Lower leg skin (tissue), 4 donors: ENCODE results near the gene ESF1. TPM values are rescaled to one million over a fixed set of nuclear protein-coding genes. Genes with fewer than 3 reads are reported as not detected.
A peak's percentile ranks its signal among the peaks of the same experiment; 100 is the strongest.

Source experiments
- DNase-seq, 2 donors: peaks; one replicate each; pipeline ENCODE4 v3.0.0-alpha.2; 2019; ENCODE audit warnings: low spot score in 2 of 2
- H3K4me3 ChIP-seq: fragments of 200-600 bp; sonication (generic); 2 replicates; pipeline ENCODE4 v1.5.1; 2017; ENCODE audit warnings: mild to moderate bottlenecking, low read depth; ENCODE audit not compliant: poor library complexity, severe bottlenecking
- CTCF ChIP-seq, 3 donors: fragments of 450-650 bp; IDR thresholded peaks; one replicate each; pipeline ENCODE4 v1.5.1; 2016; ENCODE audit warnings: antibody characterized with exemption in 3 of 3, mild to moderate bottlenecking in 3 of 3, moderate library complexity in 2 of 3
- POLR2A ChIP-seq, 2 donors: fragments of 450-650 bp; IDR thresholded peaks; one replicate each; pipeline ENCODE4 v1.6.1; 2016 to 2017; ENCODE audit warnings: antibody characterized with exemption in 2 of 2, mild to moderate bottlenecking in 1 of 2, moderate library complexity in 1 of 2
- WGBS, 2 donors: methylation state at CpG; one replicate each; pipeline ENCODE4 v1.1.5; 2018; 5-methylcytosine and 5-hydroxymethylcytosine counted together
- intact Hi-C: fragments of 100-400 bp; cut with DNase I; formaldehyde crosslinking; loops from one replicate; pipeline ENCODE4 v1.15.0; 2023; ENCODE audit warnings: low total_unique reads
- total RNA-seq, 4 donors: library from RNA; depleted of rRNA; stranded (reverse); fragments of >200 nt; gene quantifications; one replicate each; pipeline ENCODE4 v1.1.0, GENCODE V29; 2016

ESF1 gene
- total RNA-seq, 4 donors from 2014 or later, result 9.5 to 11.1 (median 10.8) TPM

GRCh38 chr20:13821876-13822275 is 37.2 kb upstream of the ESF1 start:
- intact Hi-C loops, result loop anchor here (2.0 kb wide), 1 partner anchor 233 kb away; no protein-coding TSS in a partner anchor
- peak in 1 of 2 donors; percentile 22 for DNase-seq
- WGBS, 2 donors, result 75% methylated on average over 7 of the region's 7 CpGs

GRCh38 chr20:13819885-13820645 is 35.3 kb upstream of the ESF1 start:
- intact Hi-C loops, result loop anchor here (2.0 kb wide), 1 partner anchor 235 kb away; no protein-coding TSS in a partner anchor
- H3K4me3 ChIP-seq, result no peak overlapping the region
- TF ChIP-seq CTCF (IDR thresholded peaks at IDR 0.05) (no peak), POLR2A (IDR thresholded peaks at IDR 0.05) (no peak)
- DNase-seq, result no peak
- 28 to 36% methylated on average over 5 of the region's 5 CpGs for WGBS, 2 donors

More at GRCh38 chr20:13821876-13822275, 37.2 kb upstream of the ESF1 start:
- no peak overlapping the region for H3K4me3 ChIP-seq
- TF ChIP-seq CTCF (IDR thresholded peaks at IDR 0.05) (no peak), POLR2A (IDR thresholded peaks at IDR 0.05) (no peak)

GRCh38 chr20:13817342-13817741 is 32.6 kb upstream of the ESF1 start:
- intact Hi-C loops, result no loop called here
- no peak for DNase-seq
- no peak for TF ChIP-seq CTCF (IDR thresholded peaks at IDR 0.05)
- no peak for TF ChIP-seq POLR2A (IDR thresholded peaks at IDR 0.05)
- H3K4me3 ChIP-seq, result no peak overlapping the region

GRCh38 chr20:13816757-13817156 is 32.0 kb upstream of the ESF1 start:
- intact Hi-C loops, result no loop called here
- no peak overlapping the region for H3K4me3 ChIP-seq
- TF ChIP-seq POLR2A (IDR thresholded peaks at IDR 0.05) (no peak), CTCF (IDR thresholded peaks at IDR 0.05) (no peak)
- DNase-seq, result no peak
- 69 to 78% methylated on average over 3 of the region's 3 CpGs for WGBS, 2 donors

DNA sequence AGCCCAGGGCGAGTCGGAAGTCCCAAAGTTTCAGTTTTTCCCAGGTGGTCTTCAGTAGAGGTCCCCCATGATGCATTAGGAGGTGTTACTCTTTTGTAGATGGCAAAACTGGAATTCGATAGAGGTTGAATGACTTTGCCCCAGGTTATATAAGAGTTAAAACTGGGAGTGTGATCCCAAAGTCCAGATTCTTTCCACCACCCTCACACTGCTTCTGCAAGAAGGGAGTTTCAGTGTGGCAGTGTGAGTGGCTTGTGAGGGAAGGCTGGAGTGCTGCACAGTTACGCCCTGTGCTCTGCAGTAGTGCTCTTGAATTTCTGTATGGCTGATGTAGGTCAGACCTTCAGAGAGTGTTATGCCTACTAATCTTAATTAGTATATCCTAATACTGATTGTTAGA is 30.0 kb upstream of the ESF1 start:
- WGBS, 2 donors, result 85 to 93% methylated on average over 4 of the region's 4 CpGs
- no peak overlapping the region for H3K4me3 ChIP-seq
- DNase-seq, result no peak
- intact Hi-C loops, result no loop called here
- TF ChIP-seq CTCF (IDR thresholded peaks at IDR 0.05) (no peak), POLR2A (IDR thresholded peaks at IDR 0.05) (no peak)

DNA sequence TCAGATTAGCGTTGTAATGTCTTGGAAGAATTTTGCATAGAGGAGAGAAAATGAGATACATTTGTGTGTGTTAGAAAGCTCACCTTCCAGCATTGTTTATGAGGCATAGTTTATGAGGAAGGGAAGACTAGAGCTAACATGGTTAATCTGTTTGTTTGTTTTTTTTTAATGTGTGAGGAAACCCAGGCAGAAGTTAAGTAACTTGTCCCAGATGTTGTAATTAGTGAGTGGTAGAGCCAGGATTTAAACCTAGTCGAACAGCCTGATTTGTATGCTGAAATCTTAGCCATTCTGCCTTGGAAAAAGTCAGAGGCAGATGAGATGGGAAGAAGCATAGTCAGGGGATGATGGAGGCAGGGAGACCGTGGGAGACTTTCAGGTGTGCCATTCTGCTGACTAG is 29.2 kb upstream of the ESF1 start:
- no peak for TF ChIP-seq POLR2A (IDR thresholded peaks at IDR 0.05)
- no peak for TF ChIP-seq CTCF (IDR thresholded peaks at IDR 0.05)
- intact Hi-C loops, result no loop called here
- 67 to 78% methylated on average over 3 of the region's 3 CpGs for WGBS, 2 donors
- no peak for DNase-seq
- no peak overlapping the region for H3K4me3 ChIP-seq
